ENCODE data around the gene SERPINB6.
"Not testable (repeated sequence)": the region's sequence is repeated elsewhere in the genome, so short reads cannot be mapped to it uniquely, and the experiment has no call there.

The SERPINB6 gene

DNA sequence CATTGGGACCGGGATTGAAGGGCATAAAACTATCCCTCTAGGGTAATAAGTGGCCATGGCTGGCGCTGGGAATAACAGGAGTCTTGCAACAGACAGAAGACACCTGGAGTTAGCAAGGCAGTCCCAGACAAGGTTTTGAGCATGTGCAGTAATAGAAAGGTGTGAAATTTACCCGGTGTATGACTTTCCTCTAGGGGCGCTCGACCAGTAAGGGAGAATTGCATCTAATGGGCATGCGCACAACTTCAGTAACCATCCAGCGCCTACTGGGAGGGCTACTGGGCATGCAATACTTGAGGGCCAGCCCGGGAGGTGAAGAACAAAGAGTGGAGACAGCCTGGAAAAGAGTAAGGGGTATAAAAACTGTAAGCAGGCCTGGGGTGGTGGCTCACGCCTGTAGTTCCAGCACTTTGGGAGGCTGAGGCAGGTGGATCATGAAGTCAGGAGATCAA, 32.7 kb downstream of the SERPINB6 start:
- DNase-seq = no peak
- ATAC-seq = no peak

DNA sequence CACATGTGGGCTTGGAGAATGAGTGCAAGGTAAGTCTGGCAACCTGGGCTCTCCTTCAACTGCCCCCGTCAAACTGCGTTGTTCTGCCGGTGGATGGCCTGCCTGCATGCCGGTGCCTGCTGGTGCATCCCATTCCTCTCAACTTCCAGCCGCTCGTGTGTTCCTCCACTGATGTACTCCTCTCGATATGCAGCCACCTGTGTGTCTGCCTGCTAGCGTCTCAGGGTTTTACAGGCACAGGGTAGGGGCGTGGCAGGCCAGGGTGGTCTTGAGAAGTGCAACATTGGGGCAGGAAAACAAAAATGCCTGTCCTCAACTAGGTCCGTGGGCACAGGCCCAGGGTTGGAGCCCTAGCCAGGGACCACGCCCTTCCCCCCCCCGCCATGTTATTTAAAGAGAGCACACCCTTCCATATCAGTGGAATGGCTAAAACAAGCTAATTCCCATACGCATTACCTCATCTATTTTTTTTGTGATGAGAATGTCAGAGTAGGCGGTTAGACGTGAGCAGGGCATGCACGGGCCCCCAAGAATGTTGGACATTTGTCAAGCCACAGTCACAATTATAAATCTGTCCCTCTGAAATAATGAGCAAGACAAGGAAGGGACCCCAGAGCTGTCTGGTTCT, 33.2 kb downstream of the SERPINB6 start:
- DNase-seq (no peak), ATAC-seq (no peak)

- DNase-seq (no peak), ATAC-seq (no peak)
Observed at GRCh38 chr6:2937627-2938003, 33.8 kb downstream of the SERPINB6 start.

GRCh38 chr6:2935566-2936291, 35.6 kb downstream of the SERPINB6 start:
- ATAC-seq (no peak), DNase-seq (no peak)

DNA sequence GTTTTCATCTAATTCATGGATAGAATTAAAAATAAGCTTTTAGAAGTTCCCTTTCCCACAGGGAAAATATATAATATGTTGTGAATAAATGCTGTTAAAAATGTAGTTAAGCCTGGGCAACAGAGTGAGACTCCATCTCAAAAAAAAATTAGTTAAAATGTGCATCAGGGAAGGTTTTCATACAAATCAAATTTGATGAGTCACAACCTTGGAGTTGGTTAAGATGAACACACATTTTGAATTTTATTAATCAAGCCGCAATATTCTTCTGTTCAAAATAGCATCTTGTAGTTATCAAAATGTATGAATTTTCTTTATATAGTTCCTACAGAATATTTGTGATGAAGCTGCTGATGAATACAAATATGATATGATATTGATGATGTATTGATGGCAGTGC, 37.3 kb downstream of the SERPINB6 start:
- ATAC-seq (no peak), DNase-seq (no peak)

GRCh38 chr6:2932911-2933310, 38.5 kb downstream of the SERPINB6 start:
- not testable (repeated sequence) for ATAC-seq

DNA sequence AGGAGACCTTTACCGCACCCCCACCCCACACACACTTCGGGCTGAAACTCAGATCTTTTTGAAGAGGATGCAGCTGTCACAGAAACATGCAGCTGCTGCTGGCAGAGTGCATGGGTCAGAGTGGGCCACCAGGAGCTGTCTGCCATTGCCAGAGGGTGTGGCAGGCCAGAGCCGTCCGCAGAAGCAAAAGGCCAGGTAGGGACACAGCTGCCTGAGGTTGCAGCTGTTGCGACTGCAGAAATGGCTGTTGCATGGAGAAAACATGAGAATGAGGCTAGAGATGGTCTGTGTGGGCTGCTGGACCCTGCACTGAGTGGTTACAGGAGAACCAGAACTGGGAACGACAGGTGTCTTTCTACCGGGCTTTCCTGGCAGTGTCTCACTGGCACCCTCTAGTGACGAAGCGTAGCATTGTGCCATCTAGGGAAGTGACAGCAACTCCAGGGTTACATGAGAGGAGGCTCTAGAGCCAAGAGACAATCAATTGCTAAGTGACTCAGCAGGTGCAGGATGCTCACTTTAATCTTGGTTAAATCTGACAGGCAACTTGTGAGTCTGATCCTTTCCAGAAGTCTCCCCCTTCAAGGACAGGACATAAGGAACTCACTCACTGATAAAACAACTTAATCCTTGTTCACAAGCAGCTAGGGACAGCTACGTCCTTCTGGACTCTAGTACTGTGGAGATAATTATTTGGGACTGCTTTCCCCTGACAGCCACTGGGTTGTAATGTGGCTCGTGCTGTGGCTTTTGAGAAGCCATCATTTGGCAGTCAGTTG, 39.2 kb downstream of the SERPINB6 start:
- peak; percentile 92 for ATAC-seq

More at GRCh38 chr6:2932911-2933310, 38.5 kb downstream of the SERPINB6 start:
- not testable (repeated sequence) for DNase-seq

GRCh38 chr6:2931055-2931454, 40.3 kb downstream of the SERPINB6 start:
- no peak for DNase-seq
- no peak for ATAC-seq

More for the DNA sequence above, 39.2 kb downstream of the SERPINB6 start:
- DNase-seq = peak; percentile 87

GRCh38 chr6:2927931-2928330, 43.4 kb downstream of the SERPINB6 start:
- not testable (repeated sequence) for DNase-seq, ATAC-seq

DNA sequence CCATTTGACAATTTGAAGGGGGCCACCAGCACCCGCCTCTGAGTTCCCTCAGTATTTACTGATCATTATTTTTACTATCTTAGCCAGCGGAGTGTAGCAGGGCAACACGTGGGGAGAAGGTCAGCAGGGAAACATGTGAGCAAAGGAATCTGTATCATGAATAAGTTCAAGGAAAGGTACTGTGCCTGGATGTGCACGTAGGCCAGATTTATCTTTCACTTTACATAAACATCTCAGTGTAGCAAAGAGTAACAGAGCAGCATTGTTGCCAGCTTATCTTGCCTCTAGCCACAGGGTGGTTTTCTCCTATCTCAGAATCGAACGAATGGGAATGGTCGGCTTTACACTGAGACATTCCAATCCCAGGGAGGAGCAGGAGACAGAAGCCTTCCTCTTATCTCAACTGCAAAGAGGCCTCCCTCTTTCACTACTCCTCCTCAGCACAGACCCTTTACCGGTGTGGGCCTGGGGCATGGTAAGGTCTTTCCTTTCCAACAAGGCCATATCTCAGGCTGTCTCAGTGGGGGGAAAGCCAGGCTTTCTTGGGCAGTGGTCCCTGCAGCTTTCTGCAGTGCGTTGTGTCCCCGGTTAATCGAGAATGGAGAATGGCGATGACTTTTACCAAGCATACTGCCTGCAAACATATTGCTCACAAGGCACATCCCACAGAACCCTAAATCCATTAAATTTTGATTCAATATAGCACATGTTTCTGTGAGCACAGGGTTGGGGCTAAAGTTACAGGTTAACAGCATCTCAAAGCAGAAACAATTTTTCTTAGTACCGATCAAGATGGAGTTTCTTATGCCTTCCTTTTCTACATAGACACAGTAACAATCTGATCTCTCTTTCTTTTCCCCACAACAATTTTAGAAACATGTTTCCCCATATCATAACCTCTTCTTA, 45.3 kb downstream of the SERPINB6 start:
- DNase-seq, ATAC-seq: not testable (repeated sequence)

DNA sequence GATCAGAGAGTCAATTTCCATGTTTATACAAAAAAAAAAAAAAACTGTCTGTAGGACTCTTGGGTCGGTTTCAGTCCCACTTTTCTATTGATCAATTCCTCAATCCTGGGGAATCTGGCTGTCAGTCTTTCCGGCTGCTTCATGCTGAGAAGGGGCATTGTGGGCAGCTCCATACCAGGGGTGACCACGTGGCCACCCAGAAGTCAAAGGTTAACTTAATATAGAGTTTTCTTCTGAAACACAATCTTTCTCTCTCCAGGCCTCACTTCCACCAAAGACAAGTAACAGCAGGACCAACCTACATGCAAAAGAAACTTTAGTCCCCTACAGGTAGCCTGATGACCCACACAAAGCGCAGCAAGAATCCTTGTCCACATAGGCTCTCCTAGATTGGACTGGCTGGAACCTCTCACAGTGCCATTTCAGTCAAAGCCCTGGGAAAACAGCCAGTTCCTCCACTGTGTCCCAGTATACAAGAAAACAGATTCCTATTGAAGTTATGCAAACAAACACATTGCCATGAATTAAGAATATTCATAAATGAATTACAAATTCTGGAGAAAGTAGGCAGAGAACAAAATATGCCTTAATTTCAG, 49.7 kb downstream of the SERPINB6 start:
- ATAC-seq (no peak), DNase-seq (no peak)

GRCh38 chr6:2920671-2921112, 50.7 kb downstream of the SERPINB6 start:
- ATAC-seq (peak; percentile 40), DNase-seq (no peak)

GRCh38 chr6:2919886-2920285, 51.5 kb downstream of the SERPINB6 start:
- DNase-seq = no peak
- no peak for ATAC-seq

DNA sequence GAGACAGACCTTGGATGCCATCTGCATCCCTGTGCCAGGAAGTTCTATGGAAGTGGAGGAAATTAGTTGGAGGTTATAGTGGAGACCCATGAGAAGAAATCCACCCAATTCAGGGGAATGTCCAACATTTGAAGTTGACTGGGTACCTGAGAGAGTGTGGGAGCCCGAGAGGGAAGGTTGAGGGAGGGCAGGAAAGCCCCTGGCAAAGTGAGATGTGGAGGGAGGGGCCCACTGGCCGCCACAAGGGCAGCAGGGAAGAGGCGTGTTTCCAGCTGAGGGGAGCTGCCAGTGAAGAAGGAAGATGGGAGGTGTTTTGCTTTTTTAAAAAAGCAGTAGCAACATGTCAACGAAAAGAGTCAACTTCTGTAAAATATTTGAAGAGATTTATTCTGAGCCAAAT, 52.0 kb downstream of the SERPINB6 start:
- DNase-seq (no peak), ATAC-seq (no peak)

- ATAC-seq = peak; percentile 50
- no peak for DNase-seq
Observed at GRCh38 chr6:2918936-2919335, 52.4 kb downstream of the SERPINB6 start.

GRCh38 chr6:2917801-2918445, 53.4 kb downstream of the SERPINB6 start:
- DNase-seq = no peak

GRCh38 chr6:2917065-2917464, 54.3 kb downstream of the SERPINB6 start:
- ATAC-seq = no peak
- DNase-seq = no peak

More at GRCh38 chr6:2917801-2918445, 53.4 kb downstream of the SERPINB6 start:
- ATAC-seq = no peak

- DNase-seq (no peak), ATAC-seq (no peak)
Observed at GRCh38 chr6:2916158-2916925, 55.0 kb downstream of the SERPINB6 start.

DNA sequence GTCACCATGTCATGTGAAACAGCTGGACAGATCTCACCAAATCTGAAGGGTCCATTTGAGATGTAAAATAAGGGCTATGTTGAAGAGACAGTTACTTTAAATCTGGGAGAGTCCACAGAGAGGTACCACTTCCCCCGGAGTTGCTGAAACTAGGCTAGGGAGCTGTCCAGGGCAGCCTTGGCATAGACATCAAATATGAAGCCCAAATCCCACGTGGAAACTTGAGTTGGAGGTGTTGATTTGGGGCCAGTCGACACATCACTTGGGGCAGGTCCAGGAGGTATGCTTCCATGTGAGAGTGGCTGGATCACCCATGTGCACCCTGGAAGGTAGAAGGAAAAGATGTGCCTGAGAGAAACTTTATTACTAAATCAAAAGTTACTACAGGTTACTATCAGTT, 56.2 kb downstream of the SERPINB6 start:
- DNase-seq = no peak
- ATAC-seq = no peak

DNA sequence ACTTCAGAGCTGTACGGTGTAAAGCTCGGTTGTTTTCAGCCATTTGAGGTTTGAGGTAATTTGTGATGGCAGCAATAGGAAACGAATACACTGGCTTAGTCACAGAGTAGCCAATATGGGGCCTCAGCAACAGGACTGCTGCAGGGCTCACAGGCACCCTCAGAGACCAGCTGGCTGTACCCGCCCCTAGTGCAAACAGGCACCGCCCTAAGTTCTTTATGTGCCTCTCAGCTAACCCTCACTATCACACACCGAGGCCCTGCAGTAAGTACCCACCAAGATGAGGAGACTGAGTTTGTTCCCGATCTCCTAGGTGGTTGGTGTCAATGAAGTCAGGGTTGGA, 57.1 kb downstream of the SERPINB6 start:
- ATAC-seq = no peak
- DNase-seq = no peak
